ENCODE results near the gene GCGR. TPM values are rescaled to one million over a fixed set of nuclear protein-coding genes. Genes with fewer than 3 reads are reported as not detected.

The GCGR gene
- total and polyA plus RNA-seq, 2 of the 13 experiments (the other 11 are each of a cell fraction or from before 2014, with no cell fraction given), result 0.04 to 0.13 TPM

- TF ChIP-seq ZBTB1 (CRISPR knock-in tag; IDR thresholded peaks at IDR 0.05; ENCODE audit: borderline replicate concordance), result no peak
- no peak for TF ChIP-seq ARID2 (CRISPR knock-in tag; IDR thresholded peaks at IDR 0.05; ENCODE audit: borderline replicate concordance)
- no peak for TF ChIP-seq ELK4 (CRISPR knock-in tag; IDR thresholded peaks at IDR 0.05; ENCODE audit: borderline replicate concordance)
- TF ChIP-seq SIN3A (IDR thresholded peaks at IDR 0.05; ENCODE audit: borderline replicate concordance, low read depth, low read length), result no peak
- no peak for TF ChIP-seq FUBP1 (CRISPR knock-in tag; IDR thresholded peaks at IDR 0.05; ENCODE audit: borderline replicate concordance)
- no peak for TF ChIP-seq PBX3 (CRISPR knock-in tag; IDR thresholded peaks at IDR 0.05; ENCODE audit: borderline replicate concordance)
- no peak for TF ChIP-seq SMAD9 (CRISPR knock-in tag; IDR thresholded peaks at IDR 0.05)
- TF ChIP-seq GMEB1 (CRISPR knock-in tag; IDR thresholded peaks at IDR 0.05; ENCODE audit: borderline replicate concordance), result no peak
- TF ChIP-seq ZFP36L2 (CRISPR knock-in tag; IDR thresholded peaks at IDR 0.05), result no peak
- no peak for TF ChIP-seq NRL (CRISPR knock-in tag; IDR thresholded peaks at IDR 0.05; ENCODE audit: borderline replicate concordance)
- TF ChIP-seq SIX1 (CRISPR knock-in tag; IDR thresholded peaks at IDR 0.05; ENCODE audit: borderline replicate concordance), result no peak
- TF ChIP-seq RFXAP (CRISPR knock-in tag; IDR thresholded peaks at IDR 0.05; ENCODE audit: borderline replicate concordance), result no peak
- TF ChIP-seq MTF2 (CRISPR knock-in tag; IDR thresholded peaks at IDR 0.05; ENCODE audit: borderline replicate concordance), result no peak
- TF ChIP-seq ZNF646 (CRISPR knock-in tag; IDR thresholded peaks at IDR 0.05), result no peak
- no peak for TF ChIP-seq ARNTL (CRISPR knock-in tag; IDR thresholded peaks at IDR 0.05)
Measured at GRCh38 chr17:81840826-81841778, 37.2 kb downstream of the GCGR start (continued).

Measured in HepG2 (cell line).